Endothelial cell of umbilical vein (primary cell): Measurements from ENCODE around the gene MPP3. TPM values are rescaled to one million over a fixed set of nuclear protein-coding genes. Genes with fewer than 3 reads are reported as not detected.

Experiments
- BruUV-seq: library from RNA; stranded (reverse); fragments of 400-500 nt; replicated peaks from 2 replicates; lab custom pipeline; 2021; lab: Mats Ljungman, UMichigan
- CTCF ChIA-PET: fragments of 300-600, 350-600 bp; sonication (Branson Sonifier 250); formaldehyde crosslinking; loops from one replicate; lab custom pipeline; 2021; ENCODE audit warnings: antibody characterized with exemption, inconsistent platforms; lab: Charles Lee
- POLR2A ChIA-PET: fragments of 300-600, 350-600 bp; sonication (Branson Sonifier 250); formaldehyde crosslinking; loops from one replicate; lab custom pipeline; 2021; ENCODE audit warnings: antibody characterized with exemption, inconsistent platforms; lab: Charles Lee
- DNase-seq: peaks from one replicate; pipeline ENCODE4 v3.0.0-alpha.2; 2011; ENCODE audit warnings: low read depth, low spot score
- FAIRE-seq: peaks from 2 replicates; lab custom pipeline; 2011; peaks lifted over from hg19 to GRCh38; lab: Jason Lieb, UNC
- H2AFZ ChIP-seq: 2 replicates; pipeline ENCODE4 v1.6.0; 2012; ENCODE audit warnings: low read depth, low read length, control low read depth, inconsistent platforms
- H3K27ac ChIP-seq: 2 replicates; pipeline ENCODE4 v1.5.1; 2011; ENCODE audit warnings: low read depth, mild to moderate bottlenecking, control low read depth, low read length, moderate library complexity; ENCODE audit not compliant: insufficient read depth
- H3K27me3 ChIP-seq, 2 experiments: 2 replicates each; pipeline versions ENCODE4 v1.6.0 to v1.6.1; 2011; ENCODE audit warnings: low read length in 2 of 2, mixed read lengths in 1 of 2; ENCODE audit not compliant: control insufficient read depth in 2 of 2, insufficient read depth in 2 of 2
- H3K36me3 ChIP-seq, 2 experiments: 2 replicates in 1 of 2; 3 replicates in 1 of 2; pipeline ENCODE4 v1.5.1; 2011; ENCODE audit warnings: low read length in 2 of 2, mild to moderate bottlenecking in 1 of 2, moderate library complexity in 1 of 2; ENCODE audit not compliant: control insufficient read depth in 2 of 2, insufficient read depth in 2 of 2; ENCODE audit errors: extremely low read depth in 1 of 2
- H3K4me1 ChIP-seq: 3 replicates; pipeline ENCODE4 v1.5.1; 2011; ENCODE audit warnings: mild to moderate bottlenecking, low read length; ENCODE audit not compliant: control insufficient read depth, insufficient read depth; ENCODE audit errors: extremely low read depth
- H3K4me2 ChIP-seq: 2 replicates; pipeline ENCODE4 v1.6.1; 2011; ENCODE audit warnings: low read length, control low read depth, mixed read lengths; ENCODE audit not compliant: insufficient read depth
- H3K4me3 ChIP-seq, 3 experiments: fragments of 200-600 bp in 1 of 3; sonication (generic), shearing (Covaris generic) in 1 of 3; replicated peaks in 1 of 3; 2 replicates each; pipeline ENCODE4 v1.5.1; 2011 to 2016; ENCODE audit warnings: control low read depth in 3 of 3, low read length in 3 of 3, mild to moderate bottlenecking in 2 of 3, inconsistent platforms in 1 of 3, low read depth in 1 of 3, moderate library complexity in 1 of 3; ENCODE audit not compliant: insufficient read depth in 1 of 3
- H3K79me2 ChIP-seq: 2 replicates; pipeline ENCODE4 v1.6.0; 2012; ENCODE audit warnings: low read length, inconsistent platforms; ENCODE audit not compliant: control insufficient read depth, insufficient read depth
- H3K9ac ChIP-seq: replicated peaks from 2 replicates; pipeline ENCODE3; 2011; ENCODE audit warnings: low read length, control low read depth; ENCODE audit not compliant: insufficient read depth; ENCODE audit errors: extremely low read depth
- H3K9me1 ChIP-seq: replicated peaks from 3 replicates; pipeline ENCODE4 v1.6.0; 2011; ENCODE audit warnings: mild to moderate bottlenecking, low read length; ENCODE audit not compliant: control insufficient read depth, insufficient read depth; ENCODE audit errors: extremely low read depth
- H3K9me3 ChIP-seq: replicated peaks from 2 replicates; pipeline ENCODE4 v1.5.1; 2012; ENCODE audit warnings: low read length, inconsistent platforms; ENCODE audit not compliant: control insufficient read depth, insufficient read depth
- H4K20me1 ChIP-seq: replicated peaks from 2 replicates; pipeline ENCODE3; 2011; ENCODE audit warnings: mild to moderate bottlenecking, low read length; ENCODE audit not compliant: control insufficient read depth, insufficient read depth; ENCODE audit errors: extremely low read depth
- EZH2 ChIP-seq: IDR thresholded peaks from 2 replicates; pipeline ENCODE4 v1.6.1; 2012; ENCODE audit warnings: borderline replicate concordance, low read depth, mild to moderate bottlenecking, moderate library complexity, low read length, inconsistent platforms; ENCODE audit not compliant: severe bottlenecking
- FOS ChIP-seq: IDR thresholded peaks from 2 replicates; pipeline ENCODE4 v1.6.1; 2011; ENCODE audit warnings: mild to moderate bottlenecking, low read length, moderate library complexity, borderline replicate concordance; ENCODE audit not compliant: insufficient read depth
- GATA2 ChIP-seq: IDR thresholded peaks from 2 replicates; pipeline ENCODE4 v1.7.0; 2011; ENCODE audit warnings: low read depth, mild to moderate bottlenecking, moderate library complexity, mixed read lengths, low read length; ENCODE audit not compliant: insufficient read length, insufficient read depth
- MYC ChIP-seq: IDR thresholded peaks from one replicate; pipeline ENCODE4 v1.6.1; 2011; ENCODE audit warnings: mild to moderate bottlenecking, low read depth, low read length
- POLR2A ChIP-seq: IDR thresholded peaks from 2 replicates; pipeline ENCODE4 v1.6.1; 2012; ENCODE audit warnings: low read depth, mild to moderate bottlenecking, control low read depth, low read length
- POLR2AphosphoS5 ChIP-seq: IDR thresholded peaks from 2 replicates; pipeline ENCODE4 v1.6.1; 2012; ENCODE audit warnings: low read depth, mild to moderate bottlenecking, control low read depth, low read length, moderate library complexity; ENCODE audit not compliant: insufficient read depth
- dilution Hi-C: fragments of 300-500 bp; cut with MboI; formaldehyde crosslinking; loops from one replicate; pipeline ENCODE4 v1.15.0; 2019; ENCODE audit warnings: low sequenced_read_pairs; ENCODE audit not compliant: extremely low pct_ligation_motif_present
- intact Hi-C: fragments of 100-400 bp; cut with micrococcal nuclease; formaldehyde crosslinking; loops from one replicate; pipeline ENCODE4 v1.10.0; 2022
- polyA plus RNA-seq, 4 experiments: library from polyadenylated mRNA; depleted of rRNA in 3 of 4; stranded (reverse) in 3 of 4; unstranded in 1 of 4; fragments of >200 nt; gene quantifications; 2 replicates each; pipeline versions ENCODE4 v1.2.1 to v1.2.3, GENCODE V29; 2011 to 2012; ENCODE audit warnings: missing spikeins in 1 of 4
- total RNA-seq: library from RNA; stranded (reverse); gene quantifications from 2 replicates; pipeline ENCODE4 v1.2.3, GENCODE V29; 2021
- TF ChIP-seq, protein P1 (sequence below): IDR thresholded peaks from 2 replicates; pipeline ENCODE4 v1.6.1; 2011; ENCODE audit not compliant: insufficient read depth, insufficient read length
- TF ChIP-seq, protein P2 (sequence below), 2 donors: IDR thresholded peaks; 1 replicate in 1 of 2; 2 replicates in 1 of 2; pipeline ENCODE4 v1.5.1; 2011; ENCODE audit warnings: low read length in 2 of 2, mild to moderate bottlenecking in 2 of 2, moderate library complexity in 2 of 2, control low read depth in 1 of 2, inconsistent platforms in 1 of 2, low read depth in 1 of 2; ENCODE audit not compliant: insufficient read depth in 1 of 2; ENCODE audit errors: extremely low read depth in 1 of 2

The MPP3 gene
- total and polyA plus RNA-seq, 2 donors (not counting 3 experiments of a cell fraction or from before 2014, with no cell fraction given) = 6.1 to 11.3 TPM

DNA sequence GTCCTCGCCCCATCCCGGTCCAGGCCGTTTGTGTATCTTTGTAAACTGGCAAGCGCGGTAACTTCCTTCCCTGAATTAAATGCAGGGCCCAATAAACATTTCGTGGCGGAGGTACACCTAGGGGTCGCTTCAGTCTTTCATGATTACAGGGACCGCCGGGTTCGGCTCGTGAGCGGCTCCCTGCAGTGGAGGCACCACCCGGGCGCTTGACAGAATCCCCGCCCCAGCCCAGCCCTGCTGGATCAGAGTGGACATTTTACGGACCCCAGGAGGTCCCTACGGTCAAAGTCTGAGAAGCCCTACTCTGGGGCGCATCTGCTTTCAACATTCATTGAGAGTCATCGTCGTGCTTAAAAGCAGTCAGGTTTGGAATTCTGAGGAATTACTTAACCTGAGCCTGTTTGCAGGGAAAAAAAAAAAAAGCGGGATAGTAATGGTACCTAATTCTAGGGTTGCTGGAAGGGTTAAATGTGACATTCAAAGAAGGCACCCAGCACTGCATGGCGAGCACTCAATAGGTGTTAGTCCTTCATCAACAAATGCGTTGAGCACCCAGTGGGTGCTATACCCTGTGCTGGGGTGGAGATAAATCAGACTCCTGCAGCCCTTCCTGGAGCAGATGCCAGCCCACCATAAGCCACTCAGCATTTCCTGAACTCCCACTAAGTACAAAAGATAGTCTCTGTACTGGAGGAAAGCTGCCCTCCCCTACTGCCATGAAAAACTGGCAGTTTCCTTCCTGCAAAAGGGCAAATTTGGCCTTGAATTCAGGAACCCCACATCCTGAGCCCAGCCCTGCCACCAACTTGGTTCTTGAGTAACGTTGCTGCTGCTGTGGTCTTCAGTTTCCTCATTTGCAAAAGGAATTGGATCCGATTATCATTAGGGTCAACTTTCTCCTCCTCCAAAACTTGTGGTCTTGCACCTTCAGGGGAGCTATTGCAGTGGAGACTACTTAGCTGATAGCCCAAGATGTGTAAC, 53.5 kb downstream of the MPP3 start:
- ChIA-PET POLR2A (interaction anchor here (0.9 kb wide), 2 partner anchors 9 to 24 kb away, joined by 3 read pairs; no protein-coding TSS in a partner anchor), CTCF (interaction anchor here (0.7 to 4.5 kb wide), 9 partner anchors 11 to 658 kb away, joined by 3 to 27 read pairs (median 6); partner anchors contain the start of gene CD300LG)
- H3K27ac ChIP-seq = peak overlapping the region; percentile 91
- peak overlapping the region; percentile 96 for H3K9ac ChIP-seq
- peaks cover 22% of the 10 kb centered on the region for H3K4me1 ChIP-seq
- peak overlapping the region; percentile 62 for H3K4me2 ChIP-seq
- peak overlapping the region; percentile 47 to 98 (median 63) for H3K4me3 ChIP-seq
- H3K27me3 ChIP-seq = peaks cover 0 to 3% of the 10 kb centered on the region in 2 experiments
- TF ChIP-seq POLR2A = no peak
- TF ChIP-seq, protein P1, sequence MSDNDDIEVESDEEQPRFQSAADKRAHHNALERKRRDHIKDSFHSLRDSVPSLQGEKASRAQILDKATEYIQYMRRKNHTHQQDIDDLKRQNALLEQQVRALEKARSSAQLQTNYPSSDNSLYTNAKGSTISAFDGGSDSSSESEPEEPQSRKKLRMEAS = no peak
- no peak for TF ChIP-seq MYC
- TF ChIP-seq FOS = no peak
- no peak for TF ChIP-seq POLR2AphosphoS5
- TF ChIP-seq, protein P2, sequence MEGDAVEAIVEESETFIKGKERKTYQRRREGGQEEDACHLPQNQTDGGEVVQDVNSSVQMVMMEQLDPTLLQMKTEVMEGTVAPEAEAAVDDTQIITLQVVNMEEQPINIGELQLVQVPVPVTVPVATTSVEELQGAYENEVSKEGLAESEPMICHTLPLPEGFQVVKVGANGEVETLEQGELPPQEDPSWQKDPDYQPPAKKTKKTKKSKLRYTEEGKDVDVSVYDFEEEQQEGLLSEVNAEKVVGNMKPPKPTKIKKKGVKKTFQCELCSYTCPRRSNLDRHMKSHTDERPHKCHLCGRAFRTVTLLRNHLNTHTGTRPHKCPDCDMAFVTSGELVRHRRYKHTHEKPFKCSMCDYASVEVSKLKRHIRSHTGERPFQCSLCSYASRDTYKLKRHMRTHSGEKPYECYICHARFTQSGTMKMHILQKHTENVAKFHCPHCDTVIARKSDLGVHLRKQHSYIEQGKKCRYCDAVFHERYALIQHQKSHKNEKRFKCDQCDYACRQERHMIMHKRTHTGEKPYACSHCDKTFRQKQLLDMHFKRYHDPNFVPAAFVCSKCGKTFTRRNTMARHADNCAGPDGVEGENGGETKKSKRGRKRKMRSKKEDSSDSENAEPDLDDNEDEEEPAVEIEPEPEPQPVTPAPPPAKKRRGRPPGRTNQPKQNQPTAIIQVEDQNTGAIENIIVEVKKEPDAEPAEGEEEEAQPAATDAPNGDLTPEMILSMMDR (IDR thresholded peaks at IDR 0.05; ENCODE audit: extremely low read depth in 1 of 2, insufficient read depth in 1 of 2, low read depth in 1 of 2, low read length in 2 of 2) = peak in 1 of 2 donors; percentile 23
- no peak for TF ChIP-seq EZH2
- TF ChIP-seq GATA2 = peak; percentile 20
- H2AFZ ChIP-seq = peak overlapping the region; percentile 74
- BruUV-seq = no TSS peak
- H3K9me1 ChIP-seq = no peaks in the 10 kb centered on the region
- peaks cover 10% of the 10 kb centered on the region for H3K79me2 ChIP-seq
- no peaks in the 10 kb centered on the region for H4K20me1 ChIP-seq
- FAIRE-seq = peak; percentile 33
- peak; percentile 71 for DNase-seq
- H3K36me3 ChIP-seq = peaks cover 4 to 6% of the 10 kb centered on the region in 2 experiments
- dilution Hi-C loops = no loop called here
- intact Hi-C loops = loop anchor here (1.0 to 2.0 kb wide), 2 partner anchors 53 to 67 kb away; partner anchors contain the start of gene MPP3
- H3K9me3 ChIP-seq = no peaks in the 10 kb centered on the region
